ENCODE data around the gene ESRRA. TPM values are rescaled to one million over a fixed set of nuclear protein-coding genes. Genes with fewer than 3 reads are reported as not detected.
"Not testable (repeated sequence)": the region's sequence is repeated elsewhere in the genome, so short reads cannot be mapped to it uniquely, and the experiment has no call there.

Gene ESRRA
- total and polyA plus RNA-seq, 5 donors = 132 to 199 (median 147) TPM

DNA sequence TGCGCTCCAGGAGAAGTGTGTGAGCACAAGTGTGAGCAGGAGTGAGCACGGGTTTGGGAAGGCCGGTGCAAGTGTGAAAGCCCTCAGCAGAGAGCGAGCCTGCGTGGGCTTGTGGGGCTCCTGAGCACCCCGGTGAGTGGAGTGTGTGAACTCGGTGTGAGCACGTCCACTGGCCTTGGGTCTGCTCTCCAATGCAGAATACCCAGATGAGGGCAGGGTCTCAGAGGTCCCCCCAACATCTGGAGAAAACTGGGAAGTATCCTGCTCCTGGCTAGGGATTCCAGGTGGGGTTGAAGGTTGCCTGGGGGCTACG lies 1.2 kb downstream of the ESRRA start:
- Histone ChIP-seq H3K9me3 (ENCODE audit: control insufficient read depth, low read length) (no peaks in the 10 kb centered on the region), H3K4me1 (ENCODE audit: control insufficient read depth, insufficient read depth, low read length) (peaks cover 8% of the 10 kb centered on the region), H3K27me3 (ENCODE audit: control insufficient read depth, insufficient read depth) (no peaks in the 10 kb centered on the region), H3K4me3 (ENCODE audit: low read length) (peak overlapping the region; percentile 59), H3K27ac (ENCODE audit: low read length) (peak overlapping the region; percentile 36)
- DNase-seq = no peak
- intact Hi-C loops (cut with DNase I) = no loop called here
- ATAC-seq = no peak
- 24% methylated on average over 9 of the region's 9 CpGs for WGBS

DNA sequence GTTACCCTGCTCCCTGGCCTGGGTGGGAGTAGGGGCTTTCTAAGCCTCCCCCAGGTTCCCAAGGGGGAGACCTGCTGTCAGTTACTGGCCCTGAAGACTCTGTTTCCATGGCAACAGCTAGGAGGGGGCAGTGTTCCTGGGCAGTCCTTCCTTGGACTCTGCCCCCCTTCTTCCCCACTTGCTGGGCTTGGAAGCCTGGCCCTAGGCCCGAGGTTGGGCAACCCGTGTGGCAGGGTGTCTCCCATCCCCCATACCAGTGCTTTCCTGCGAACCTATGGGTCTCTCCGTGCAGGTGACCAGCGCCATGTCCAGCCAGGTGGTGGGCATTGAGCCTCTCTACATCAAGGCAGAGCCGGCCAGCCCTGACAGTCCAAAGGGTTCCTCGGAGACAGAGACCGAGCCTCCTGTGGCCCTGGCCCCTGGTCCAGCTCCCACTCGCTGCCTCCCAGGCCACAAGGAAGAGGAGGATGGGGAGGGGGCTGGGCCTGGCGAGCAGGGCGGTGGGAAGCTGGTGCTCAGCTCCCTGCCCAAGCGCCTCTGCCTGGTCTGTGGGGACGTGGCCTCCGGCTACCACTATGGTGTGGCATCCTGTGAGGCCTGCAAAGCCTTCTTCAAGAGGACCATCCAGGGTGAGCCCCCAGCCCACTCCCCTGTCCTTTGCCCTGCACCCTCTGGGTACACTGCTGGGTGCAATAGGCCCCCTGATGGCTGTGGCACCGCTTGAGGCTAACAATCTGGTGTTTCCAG lies 1.7 kb downstream of the ESRRA start:
- 75% methylated on average over 15 of the region's 15 CpGs for WGBS
- intact Hi-C loops (cut with DNase I) = no loop called here
- Histone ChIP-seq H3K27me3 (ENCODE audit: control insufficient read depth, insufficient read depth) (no peaks in the 10 kb centered on the region), H3K4me1 (ENCODE audit: control insufficient read depth, insufficient read depth, low read length) (peaks cover 8% of the 10 kb centered on the region), H3K4me3 (ENCODE audit: low read length) (peak overlapping the region; percentile 59), H3K27ac (ENCODE audit: low read length) (peak overlapping the region; percentile 36), H3K9me3 (ENCODE audit: control insufficient read depth, low read length) (no peaks in the 10 kb centered on the region)
- ATAC-seq (no peak), DNase-seq (peak in 2 of 3 donors; percentile 43 to 77)

DNA sequence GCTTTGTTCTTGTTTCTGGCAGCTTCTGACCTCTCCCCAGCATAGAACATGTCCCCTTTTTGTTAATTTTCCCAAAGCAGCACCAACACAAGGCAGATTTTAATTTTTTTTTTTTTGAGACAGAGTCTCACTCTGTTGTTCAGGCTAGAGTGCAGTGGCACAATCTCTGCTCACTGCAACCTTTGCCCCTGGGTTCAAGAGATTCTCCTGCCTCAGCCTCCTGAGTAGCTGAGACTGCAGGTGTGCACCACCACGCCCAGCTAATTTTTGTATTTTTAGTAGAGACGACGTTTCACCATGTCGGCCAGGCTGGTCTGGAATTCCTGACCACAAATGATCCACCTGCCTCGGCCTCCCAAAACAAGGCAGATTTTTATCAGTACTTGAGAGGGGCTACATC lies 2.5 kb downstream of the ESRRA start:
- H3K9me3 ChIP-seq (ENCODE audit: control insufficient read depth, low read length); H3K27me3 ChIP-seq (ENCODE audit: control insufficient read depth, insufficient read depth); DNase-seq; H3K4me3 ChIP-seq (ENCODE audit: low read length); H3K4me1 ChIP-seq (ENCODE audit: control insufficient read depth, insufficient read depth, low read length); ATAC-seq; H3K27ac ChIP-seq (ENCODE audit: low read length); intact Hi-C loops (cut with DNase I): not testable (repeated sequence)
- 90% methylated on average over 5 of the region's 5 CpGs for WGBS

DNA sequence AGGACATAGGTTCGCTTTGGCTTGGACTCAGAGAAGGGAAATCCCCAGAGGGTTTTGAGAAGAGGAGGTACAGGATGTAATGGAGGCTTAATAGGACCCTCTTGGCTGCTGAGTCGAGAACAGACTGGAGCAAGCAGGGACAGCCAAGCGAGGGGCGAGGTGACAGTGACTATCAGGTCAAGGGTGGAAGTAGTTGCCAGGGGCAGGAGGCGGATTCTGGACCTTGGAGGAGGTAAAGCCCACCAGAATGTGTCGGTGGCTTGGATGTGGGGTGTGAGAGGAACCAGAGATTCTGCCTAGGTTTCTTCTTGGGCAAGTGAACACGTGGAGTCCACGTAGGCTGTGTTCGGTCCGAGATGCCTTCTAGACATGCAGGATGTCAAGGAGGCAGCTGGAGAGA lies 7.6 kb downstream of the ESRRA start:
- no peak overlapping the region for H3K27ac ChIP-seq (ENCODE audit: low read length)
- no peaks in the 10 kb centered on the region for H3K4me1 ChIP-seq (ENCODE audit: control insufficient read depth, insufficient read depth, low read length)
- WGBS = 88% methylated on average over 10 of the region's 10 CpGs
- H3K4me3 ChIP-seq (ENCODE audit: low read length) = no peak overlapping the region
- intact Hi-C loops (cut with DNase I) = no loop called here
- H3K9me3 ChIP-seq (ENCODE audit: control insufficient read depth, low read length) = no peaks in the 10 kb centered on the region
- ATAC-seq (no peak), DNase-seq (peak in 2 of 3 donors; percentile 33 to 39)
- H3K27me3 ChIP-seq (ENCODE audit: control insufficient read depth, insufficient read depth) = no peaks in the 10 kb centered on the region

DNA sequence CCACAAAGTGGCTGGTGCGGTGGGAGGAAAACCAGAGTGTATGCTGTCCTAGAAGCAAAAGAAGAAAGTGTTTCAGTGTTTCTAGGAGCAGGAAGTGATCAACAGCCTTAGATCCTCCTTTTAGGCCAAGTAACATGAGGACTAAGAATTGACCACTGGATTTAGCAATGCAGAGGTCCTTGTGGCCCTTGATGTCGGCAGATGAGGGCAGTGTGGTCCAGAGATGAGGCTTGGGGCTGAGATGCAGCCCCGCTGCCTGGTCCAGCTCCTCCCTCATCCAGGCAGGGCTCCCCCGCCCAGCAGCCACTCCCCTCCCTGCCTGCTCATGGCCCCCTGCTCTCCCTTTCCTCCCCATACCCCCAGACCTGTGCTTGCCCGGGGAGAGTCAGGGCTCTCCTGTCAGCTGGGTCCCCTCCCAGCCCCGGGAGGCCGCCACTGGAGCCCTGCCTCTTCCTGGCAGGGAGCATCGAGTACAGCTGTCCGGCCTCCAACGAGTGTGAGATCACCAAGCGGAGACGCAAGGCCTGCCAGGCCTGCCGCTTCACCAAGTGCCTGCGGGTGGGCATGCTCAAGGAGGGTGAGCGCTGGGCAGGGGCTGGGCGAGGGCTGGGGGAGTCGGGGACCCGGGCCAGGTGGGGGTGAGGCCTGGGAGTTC lies 8.3 kb downstream of the ESRRA start:
- intact Hi-C loops (cut with DNase I) = no loop called here
- Histone ChIP-seq H3K4me1 (ENCODE audit: control insufficient read depth, insufficient read depth, low read length) (no peaks in the 10 kb centered on the region), H3K27me3 (ENCODE audit: control insufficient read depth, insufficient read depth) (no peaks in the 10 kb centered on the region), H3K4me3 (ENCODE audit: low read length) (no peak overlapping the region), H3K9me3 (ENCODE audit: control insufficient read depth, low read length) (no peaks in the 10 kb centered on the region), H3K27ac (ENCODE audit: low read length) (peak overlapping the region; percentile 10)
- DNase-seq (peak; percentile 84 to 92 (median 89)), ATAC-seq (peak; percentile 5 to 19)
- 56% methylated on average over 18 of the region's 18 CpGs for WGBS

DNA sequence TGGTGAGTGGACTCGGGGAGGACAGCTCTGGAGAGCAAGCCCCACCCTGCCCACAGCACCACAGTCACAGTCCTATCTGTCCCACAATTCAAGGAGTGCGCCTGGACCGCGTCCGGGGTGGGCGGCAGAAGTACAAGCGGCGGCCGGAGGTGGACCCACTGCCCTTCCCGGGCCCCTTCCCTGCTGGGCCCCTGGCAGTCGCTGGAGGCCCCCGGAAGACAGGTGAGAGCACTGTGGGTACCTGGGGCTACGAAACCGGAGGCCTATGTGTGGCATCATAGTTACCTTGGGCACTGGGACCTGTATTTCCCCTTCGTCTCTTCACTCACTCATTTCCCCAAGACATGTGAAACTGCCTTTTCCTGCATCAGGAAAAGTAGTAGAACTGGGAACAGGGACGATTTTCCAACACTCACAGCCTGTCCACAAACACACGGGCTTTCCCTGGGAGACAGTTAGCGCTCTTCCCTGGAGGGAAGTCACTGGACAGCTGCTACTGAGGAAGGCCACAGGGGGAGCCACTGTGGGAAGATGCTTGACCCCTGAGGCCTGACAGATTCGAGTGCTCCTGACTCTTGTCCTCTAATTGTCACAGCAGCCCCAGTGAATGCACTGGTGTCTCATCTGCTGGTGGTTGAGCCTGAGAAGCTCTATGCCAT lies 9.0 kb downstream of the ESRRA start:
- ATAC-seq = no peak
- H3K27me3 ChIP-seq (ENCODE audit: control insufficient read depth, insufficient read depth) = no peaks in the 10 kb centered on the region
- H3K27ac ChIP-seq (ENCODE audit: low read length) = peak overlapping the region; percentile 10
- 69% methylated on average over 19 of the region's 19 CpGs for WGBS
- H3K9me3 ChIP-seq (ENCODE audit: control insufficient read depth, low read length) = no peaks in the 10 kb centered on the region
- H3K4me3 ChIP-seq (ENCODE audit: low read length) = no peak overlapping the region
- peak in 1 of 3 donors; percentile 38 for DNase-seq
- intact Hi-C loops (cut with DNase I) = no loop called here
- H3K4me1 ChIP-seq (ENCODE audit: control insufficient read depth, insufficient read depth, low read length) = no peaks in the 10 kb centered on the region

DNA sequence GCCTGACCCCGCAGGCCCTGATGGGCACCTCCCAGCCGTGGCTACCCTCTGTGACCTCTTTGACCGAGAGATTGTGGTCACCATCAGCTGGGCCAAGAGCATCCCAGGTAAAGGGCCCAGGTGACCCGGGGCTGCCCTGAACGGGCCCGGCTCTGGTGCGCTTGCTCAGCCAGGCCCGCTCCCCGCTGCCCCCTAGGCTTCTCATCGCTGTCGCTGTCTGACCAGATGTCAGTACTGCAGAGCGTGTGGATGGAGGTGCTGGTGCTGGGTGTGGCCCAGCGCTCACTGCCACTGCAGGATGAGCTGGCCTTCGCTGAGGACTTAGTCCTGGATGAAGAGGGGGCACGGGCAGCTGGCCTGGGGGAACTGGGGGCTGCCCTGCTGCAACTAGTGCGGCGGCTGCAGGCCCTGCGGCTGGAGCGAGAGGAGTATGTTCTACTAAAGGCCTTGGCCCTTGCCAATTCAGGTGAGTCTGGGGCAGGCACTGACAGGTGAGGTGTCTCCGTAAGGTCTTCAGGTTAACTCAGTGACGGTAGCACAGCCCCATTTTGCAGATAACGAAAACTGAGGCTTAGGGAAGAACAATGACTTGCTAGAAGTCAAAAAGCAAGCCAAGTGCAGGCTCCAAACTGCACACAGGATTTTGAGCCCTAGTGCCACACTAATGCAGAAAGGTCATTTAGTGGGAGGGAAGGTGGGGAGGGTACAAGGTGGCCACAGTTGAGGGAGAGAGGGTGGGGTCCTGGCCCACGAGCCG lies 9.7 kb downstream of the ESRRA start:
- no peaks in the 10 kb centered on the region for H3K27me3 ChIP-seq (ENCODE audit: control insufficient read depth, insufficient read depth)
- no peak overlapping the region for H3K27ac ChIP-seq (ENCODE audit: low read length)
- intact Hi-C loops (cut with DNase I) = no loop called here
- ATAC-seq (no peak), DNase-seq (peak in 2 of 3 donors; percentile 60 to 68)
- WGBS = 88% methylated on average over 24 of the region's 24 CpGs
- no peak overlapping the region for H3K4me3 ChIP-seq (ENCODE audit: low read length)
- H3K4me1 ChIP-seq (ENCODE audit: control insufficient read depth, insufficient read depth, low read length) = no peaks in the 10 kb centered on the region
- no peaks in the 10 kb centered on the region for H3K9me3 ChIP-seq (ENCODE audit: control insufficient read depth, low read length)

DNA sequence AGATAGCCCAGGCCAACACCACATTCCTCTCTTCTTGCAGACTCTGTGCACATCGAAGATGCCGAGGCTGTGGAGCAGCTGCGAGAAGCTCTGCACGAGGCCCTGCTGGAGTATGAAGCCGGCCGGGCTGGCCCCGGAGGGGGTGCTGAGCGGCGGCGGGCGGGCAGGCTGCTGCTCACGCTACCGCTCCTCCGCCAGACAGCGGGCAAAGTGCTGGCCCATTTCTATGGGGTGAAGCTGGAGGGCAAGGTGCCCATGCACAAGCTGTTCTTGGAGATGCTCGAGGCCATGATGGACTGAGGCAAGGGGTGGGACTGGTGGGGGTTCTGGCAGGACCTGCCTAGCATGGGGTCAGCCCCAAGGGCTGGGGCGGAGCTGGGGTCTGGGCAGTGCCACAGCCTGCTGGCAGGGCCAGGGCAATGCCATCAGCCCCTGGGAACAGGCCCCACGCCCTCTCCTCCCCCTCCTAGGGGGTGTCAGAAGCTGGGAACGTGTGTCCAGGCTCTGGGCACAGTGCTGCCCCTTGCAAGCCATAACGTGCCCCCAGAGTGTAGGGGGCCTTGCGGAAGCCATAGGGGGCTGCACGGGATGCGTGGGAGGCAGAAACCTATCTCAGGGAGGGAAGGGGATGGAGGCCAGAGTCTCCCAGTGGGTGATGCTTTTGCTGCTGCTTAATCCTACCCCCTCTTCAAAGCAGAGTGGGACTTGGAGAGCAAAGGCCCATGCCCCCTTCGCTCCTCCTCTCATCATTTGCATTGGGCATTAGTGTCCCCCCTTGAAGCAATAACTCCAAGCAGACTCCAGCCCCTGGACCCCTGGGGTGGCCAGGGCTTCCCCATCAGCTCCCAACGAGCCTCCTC lies 10.6 kb downstream of the ESRRA start:
- H3K27ac ChIP-seq (ENCODE audit: low read length); DNase-seq; H3K4me1 ChIP-seq (ENCODE audit: control insufficient read depth, insufficient read depth, low read length); H3K4me3 ChIP-seq (ENCODE audit: low read length); H3K27me3 ChIP-seq (ENCODE audit: control insufficient read depth, insufficient read depth); intact Hi-C loops (cut with DNase I); ATAC-seq; H3K9me3 ChIP-seq (ENCODE audit: control insufficient read depth, low read length): not testable (repeated sequence)
- 71% methylated on average over 25 of the region's 25 CpGs for WGBS

DNA sequence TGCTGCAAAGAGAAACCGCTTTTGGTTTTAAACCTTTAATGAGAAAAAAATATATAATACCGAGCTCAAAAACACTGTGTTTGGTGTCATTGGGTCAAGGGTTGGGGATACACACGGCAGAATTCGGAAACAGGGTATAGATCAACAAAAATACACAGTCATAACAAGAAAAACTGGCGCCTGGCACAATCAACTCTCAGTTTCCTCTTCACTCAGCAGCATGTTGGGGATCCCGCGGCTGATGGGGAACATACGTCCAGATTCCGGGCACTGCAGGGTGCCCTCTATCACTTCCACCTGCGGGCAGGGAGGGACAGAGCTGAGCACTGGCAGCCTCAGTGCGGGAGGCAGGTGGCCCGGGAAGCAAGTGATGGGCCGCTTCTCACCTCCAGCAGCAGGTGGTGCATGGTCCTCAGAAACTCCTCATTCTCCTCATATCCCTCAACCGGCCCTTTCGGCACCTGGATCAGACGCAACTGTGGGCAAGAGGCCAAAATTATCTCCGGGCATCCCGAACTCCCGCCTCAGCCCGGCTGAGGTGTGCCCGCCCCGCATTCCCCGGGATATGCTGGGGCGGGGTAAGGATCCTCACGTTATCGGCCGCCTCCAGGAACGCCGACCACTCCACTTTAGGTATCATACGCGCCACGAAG lies 11.5 kb downstream of the ESRRA start:
- peak overlapping the region; percentile 98 for H3K27ac ChIP-seq (ENCODE audit: low read length)
- DNase-seq (no peak), ATAC-seq (no peak)
- H3K9me3 ChIP-seq (ENCODE audit: control insufficient read depth, low read length) = no peaks in the 10 kb centered on the region
- peak overlapping the region; percentile 82 for H3K4me3 ChIP-seq (ENCODE audit: low read length)
- 8% methylated on average over 32 of the region's 32 CpGs for WGBS
- no peaks in the 10 kb centered on the region for H3K4me1 ChIP-seq (ENCODE audit: control insufficient read depth, insufficient read depth, low read length)
- intact Hi-C loops (cut with DNase I) = no loop called here
- H3K27me3 ChIP-seq (ENCODE audit: control insufficient read depth, insufficient read depth) = no peaks in the 10 kb centered on the region

Measured in right cardiac atrium (tissue), 5 donors.